ENCODE data around the gene COL4A1. TPM values are rescaled to one million over a fixed set of nuclear protein-coding genes. Genes with fewer than 3 reads are reported as not detected.

COL4A1 gene
- total and polyA plus RNA-seq, 12 donors, result 83.3 to 342 (median 147) TPM

- peaks cover 0 to 32% (median 0%) of the 10 kb centered on the region in 9 donors for H3K36me3 ChIP-seq
- no peak for TF ChIP-seq CTCF (IDR thresholded peaks at IDR 0.05)
- H3K9me3 ChIP-seq, result no peaks in the 10 kb centered on the region
- ATAC-seq, result no peak
- peaks cover 0 to 66% (median 0%) of the 10 kb centered on the region in 7 donors for H3K27me3 ChIP-seq
- DNase-seq, result no peak
- peaks cover 30 to 76% (median 69%) of the 10 kb centered on the region in 9 donors for H3K4me1 ChIP-seq
- intact Hi-C loops (cut with DNase I), result loop anchor here in 8 of 10 donors (5.0 to 10.0 kb wide), 6 partner anchors 36 to 79 kb away; no protein-coding TSS in a partner anchor
- H3K27ac ChIP-seq, result peak overlapping the region in 9 of 10 donors; percentile 9 to 99 (median 97)
- peak overlapping the region in 8 of 10 donors; percentile 81 to 97 (median 96) for H3K4me3 ChIP-seq
- WGBS, 2 donors, result 41 to 59% methylated on average over 7 of the region's 7 CpGs
These were observed 3.3 kb downstream of the COL4A1 start for GRCh38 chr13:110303644-110304043.

- DNase-seq (no peak), ATAC-seq (no peak)
- Histone ChIP-seq H3K4me1 (peaks cover 32 to 83% (median 75%) of the 10 kb centered on the region in 9 donors), H3K4me3 (peak overlapping the region in 2 of 10 donors; percentile 81 to 95), H3K27me3 (peaks cover 0 to 66% (median 0%) of the 10 kb centered on the region in 7 donors), H3K36me3 (peaks cover 0 to 32% (median 0%) of the 10 kb centered on the region in 9 donors), H3K9me3 (no peaks in the 10 kb centered on the region), H3K27ac (peak overlapping the region in 9 of 10 donors; percentile 9 to 99 (median 97))
- 83 to 87% methylated on average over 2 of the region's 2 CpGs for WGBS, 2 donors
- intact Hi-C loops (cut with DNase I), result loop anchor here in 8 of 10 donors (5.0 to 10.0 kb wide), 6 partner anchors 36 to 78 kb away; no protein-coding TSS in a partner anchor
- no peak for TF ChIP-seq CTCF (IDR thresholded peaks at IDR 0.05)
These were observed 4.0 kb downstream of the COL4A1 start for GRCh38 chr13:110302997-110303396.

GRCh38 chr13:110301606-110302553 lies 5.1 kb downstream of the COL4A1 start:
- H3K4me3 ChIP-seq, result peak overlapping the region in 2 of 10 donors; percentile 4 to 14
- intact Hi-C loops (cut with DNase I), result loop anchor here in 8 of 10 donors (2.0 to 10.0 kb wide), 7 partner anchors 35 to 77 kb away; no protein-coding TSS in a partner anchor
- 55 to 57% methylated on average over 21 of the region's 21 CpGs for WGBS, 2 donors
- no peak for TF ChIP-seq CTCF (IDR thresholded peaks at IDR 0.05)
- H3K27me3 ChIP-seq, result peaks cover 0 to 65% (median 0%) of the 10 kb centered on the region in 7 donors
- H3K27ac ChIP-seq, result peak overlapping the region; percentile 5 to 98 (median 70)
- peaks cover 37 to 94% (median 86%) of the 10 kb centered on the region in 9 donors for H3K4me1 ChIP-seq
- DNase-seq (no peak), ATAC-seq (peak in 1 of 8 donors; percentile 4)
- peaks cover 0 to 37% (median 0%) of the 10 kb centered on the region in 9 donors for H3K36me3 ChIP-seq
- H3K9me3 ChIP-seq, result no peaks in the 10 kb centered on the region

- intact Hi-C loops (cut with DNase I), result loop anchor here in 8 of 10 donors (2.0 to 10.0 kb wide), 7 partner anchors 34 to 76 kb away; no protein-coding TSS in a partner anchor
- ATAC-seq, result no peak
- WGBS, 2 donors, result 43 to 51% methylated on average over 5 of the region's 5 CpGs
- H3K27ac ChIP-seq, result peak overlapping the region in 7 of 10 donors; percentile 45 to 98 (median 87)
- H3K4me3 ChIP-seq, result no peak overlapping the region
- TF ChIP-seq CTCF (IDR thresholded peaks at IDR 0.05), result no peak
- peaks cover 0 to 43% (median 0%) of the 10 kb centered on the region in 9 donors for H3K36me3 ChIP-seq
- H3K4me1 ChIP-seq, result peaks cover 41 to 98% (median 94%) of the 10 kb centered on the region in 9 donors
- peaks cover 0 to 63% (median 0%) of the 10 kb centered on the region in 7 donors for H3K27me3 ChIP-seq
- DNase-seq, result no peak
- H3K9me3 ChIP-seq, result no peaks in the 10 kb centered on the region
These were observed 5.9 kb downstream of the COL4A1 start for GRCh38 chr13:110301083-110301482.
